ENCODE data around the gene HRH1. TPM values are rescaled to one million over a fixed set of nuclear protein-coding genes. Genes with fewer than 3 reads are reported as not detected.

Gene HRH1
- total and polyA plus RNA-seq, 2 donors (not counting 1 experiment from before 2014, with no cell fraction given): not detected

DNA sequence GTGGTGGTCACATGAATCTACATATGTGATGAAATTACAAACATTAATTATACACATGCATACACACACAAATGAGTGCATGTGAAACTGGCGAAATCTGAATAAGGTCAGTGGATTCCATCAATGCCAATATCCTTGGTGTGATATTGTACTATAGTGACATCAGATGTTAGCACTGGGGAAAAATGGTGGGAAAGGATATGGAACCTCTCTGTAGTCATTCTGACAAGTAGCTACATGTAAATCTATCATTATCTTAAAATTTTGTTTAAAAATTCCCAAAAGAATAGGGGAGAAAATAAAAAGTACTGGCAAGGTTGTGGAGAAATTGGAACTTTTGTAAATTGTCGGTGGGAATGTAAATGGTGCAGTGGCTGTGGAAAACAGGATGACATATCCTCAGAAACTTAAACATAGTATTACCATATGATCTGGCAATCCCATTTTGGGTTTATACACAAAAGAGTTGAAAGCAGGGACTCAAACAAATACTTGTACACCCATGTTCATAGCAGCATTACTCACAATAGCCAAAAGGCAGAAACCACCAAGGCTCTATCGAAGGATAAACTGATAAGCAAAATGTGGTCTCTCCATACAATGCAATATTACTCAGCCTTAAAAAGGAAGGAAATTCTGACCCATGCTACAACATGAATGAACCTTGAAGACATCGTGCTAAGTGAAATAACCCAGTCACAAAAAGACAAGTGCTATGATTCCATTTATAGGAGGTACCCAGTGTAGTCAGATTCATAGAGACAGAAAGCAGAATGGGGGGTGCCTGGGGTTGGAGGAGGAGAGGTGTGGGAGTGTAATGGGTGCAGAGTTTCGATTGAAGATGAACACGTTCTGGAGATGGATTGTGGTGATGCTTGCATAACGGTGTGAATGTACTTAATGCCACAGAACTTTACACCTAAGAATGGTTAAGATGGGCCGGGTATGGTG is 25.3 kb upstream of the HRH1 start:
- Histone ChIP-seq H3K27ac (ENCODE audit: low read length in 2 of 2) (no peak overlapping the region), H3K9ac (ENCODE audit: low read length) (no peak overlapping the region), H3K4me3 (ENCODE audit: control extremely low read depth in 1 of 5, extremely low read depth in 1 of 5, insufficient read depth in 1 of 5, low read depth in 2 of 5, low read length in 4 of 5) (no peak overlapping the region), H3K4me1 (ENCODE audit: control insufficient read depth in 2 of 2, insufficient read depth in 2 of 2, low read length in 2 of 2) (no peaks in the 10 kb centered on the region), H4K20me1 (ENCODE audit: control insufficient read depth, insufficient read depth, low read length, poor library complexity, severe bottlenecking) (no peaks in the 10 kb centered on the region), H3K27me3 (replicated peaks in 1 of 4; ENCODE audit: control extremely low read depth in 1 of 4, control insufficient read depth in 3 of 4, insufficient read depth in 4 of 4, low read length in 3 of 4) (no peaks in the 10 kb centered on the region), H3K9me3 (ENCODE audit: control extremely low read depth in 1 of 3, control insufficient read depth in 2 of 3, insufficient read depth in 1 of 3, low read length in 2 of 3) (no peaks in the 10 kb centered on the region), H3K4me2 (replicated peaks; ENCODE audit: low read depth, low read length, poor library complexity, severe bottlenecking) (no peak overlapping the region), H2AFZ (ENCODE audit: insufficient read depth, low read depth, low read length, poor library complexity, severe bottlenecking) (no peak overlapping the region), H3K79me2 (ENCODE audit: control insufficient read depth, insufficient read depth, low read length) (no peaks in the 10 kb centered on the region), H3K36me3 (replicated peaks in 1 of 2; ENCODE audit: control extremely low read depth in 1 of 2, control insufficient read depth in 1 of 2, extremely low read depth in 1 of 2, insufficient read depth in 2 of 2, low read length in 1 of 2) (no peaks in the 10 kb centered on the region)
- POLR2A ChIA-PET: no interaction called here
- Mint-ChIP-seq H3K9me3 (ENCODE audit: insufficient read depth) (peaks cover 1% of the 10 kb centered on the region), H3K27me3 (peaks cover 3% of the 10 kb centered on the region), H3K27ac (no peak overlapping the region), H3K4me1 (no peaks in the 10 kb centered on the region), H3K4me3 (no peak overlapping the region)
- DNase-seq: no peak
- CTCF ChIA-PET: no interaction called here
- TF ChIP-seq CTCF (IDR thresholded peaks at IDR 0.05) (no peak), EZH2 (IDR thresholded peaks at IDR 0.05; ENCODE audit: borderline replicate concordance, insufficient read depth, low read depth, low read length, poor library complexity, severe bottlenecking) (no peak)
- ATAC-seq (ENCODE audit: low read depth): no peak
- intact Hi-C loops (cut with micrococcal nuclease): no loop called here
- 77% methylated on average over 4 of the region's 8 CpGs for WGBS (ENCODE audit: insufficient coverage)

DNA sequence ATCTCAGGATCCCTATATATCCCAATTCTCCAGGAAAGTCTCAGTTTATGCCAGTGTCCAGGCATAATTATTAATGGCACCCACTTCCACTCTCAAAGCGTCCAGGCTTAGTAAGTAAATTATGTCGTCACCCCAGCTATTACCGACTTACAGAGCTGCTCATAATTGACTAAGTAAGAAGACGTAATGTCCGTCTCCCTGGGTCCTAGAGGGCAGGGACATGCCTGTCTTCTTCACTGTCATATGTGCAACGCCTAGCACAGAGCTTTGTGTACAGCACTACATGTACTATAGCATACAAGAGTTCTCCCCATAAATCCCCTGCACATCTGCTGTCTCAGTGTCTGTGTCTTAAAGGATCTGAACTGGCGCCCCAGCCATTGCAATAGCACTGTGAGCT is 23.9 kb upstream of the HRH1 start:
- H3K9me3 ChIP-seq (ENCODE audit: control extremely low read depth in 1 of 3, control insufficient read depth in 2 of 3, insufficient read depth in 1 of 3, low read length in 2 of 3): no peaks in the 10 kb centered on the region
- H3K27ac Mint-ChIP-seq: no peak overlapping the region
- H3K4me1 ChIP-seq (ENCODE audit: control insufficient read depth in 2 of 2, insufficient read depth in 2 of 2, low read length in 2 of 2): no peaks in the 10 kb centered on the region
- no peaks in the 10 kb centered on the region for H3K9me3 Mint-ChIP-seq (ENCODE audit: insufficient read depth)
- no peak overlapping the region for H3K4me3 ChIP-seq (ENCODE audit: control extremely low read depth in 1 of 5, extremely low read depth in 1 of 5, insufficient read depth in 1 of 5, low read depth in 2 of 5, low read length in 4 of 5)
- H3K9ac ChIP-seq (ENCODE audit: low read length): no peak overlapping the region
- ChIA-PET POLR2A (no interaction called here), CTCF (no interaction called here)
- H3K27me3 Mint-ChIP-seq: peaks cover 3% of the 10 kb centered on the region
- H4K20me1 ChIP-seq (ENCODE audit: control insufficient read depth, insufficient read depth, low read length, poor library complexity, severe bottlenecking): no peaks in the 10 kb centered on the region
- no peak overlapping the region for H2AFZ ChIP-seq (ENCODE audit: insufficient read depth, low read depth, low read length, poor library complexity, severe bottlenecking)
- TF ChIP-seq CTCF (IDR thresholded peaks at IDR 0.05) (no peak), EZH2 (IDR thresholded peaks at IDR 0.05; ENCODE audit: borderline replicate concordance, insufficient read depth, low read depth, low read length, poor library complexity, severe bottlenecking) (no peak)
- no peak overlapping the region for H3K4me2 ChIP-seq (replicated peaks; ENCODE audit: low read depth, low read length, poor library complexity, severe bottlenecking)
- no peaks in the 10 kb centered on the region for H3K27me3 ChIP-seq (replicated peaks in 1 of 4; ENCODE audit: control extremely low read depth in 1 of 4, control insufficient read depth in 3 of 4, insufficient read depth in 4 of 4, low read length in 3 of 4)
- no peak overlapping the region for H3K4me3 Mint-ChIP-seq
- ATAC-seq (ENCODE audit: low read depth) (no peak), DNase-seq (no peak)
- 98% methylated on average over 5 of the region's 7 CpGs for WGBS (ENCODE audit: insufficient coverage)
- no peaks in the 10 kb centered on the region for H3K36me3 ChIP-seq (replicated peaks in 1 of 2; ENCODE audit: control extremely low read depth in 1 of 2, control insufficient read depth in 1 of 2, extremely low read depth in 1 of 2, insufficient read depth in 2 of 2, low read length in 1 of 2)
- no peak overlapping the region for H3K27ac ChIP-seq (ENCODE audit: low read length in 2 of 2)
- intact Hi-C loops (cut with micrococcal nuclease): no loop called here
- no peaks in the 10 kb centered on the region for H3K79me2 ChIP-seq (ENCODE audit: control insufficient read depth, insufficient read depth, low read length)
- H3K4me1 Mint-ChIP-seq: no peaks in the 10 kb centered on the region
